HEK293 (cell line): ENCODE results near the gene FOXP1.

Experiments used
- CTCF ChIA-PET: fragments of 350-600 bp; formaldehyde crosslinking; extraction: SDS; loops from one replicate; lab custom pipeline; 2021; ENCODE audit warnings: antibody characterized with exemption; lab: Yijun Ruan, JAX
- POLR2A ChIA-PET: fragments of 300-600 bp; formaldehyde crosslinking; extraction: SDS; loops from one replicate; lab custom pipeline; 2020; ENCODE audit warnings: antibody characterized with exemption, inconsistent platforms; lab: Yijun Ruan, JAX
- H3K27ac ChIP-seq: fragments of 200-500 bp; sonication (Bioruptor generic); 2 replicates; pipeline ENCODE4 v1.5.1; 2014; ENCODE audit warnings: low read depth, low read length, control low read depth, inconsistent platforms; ENCODE audit errors: extremely low read depth
- H3K36me3 ChIP-seq, 2 experiments: fragments of 200-500 bp in 1 of 2; sonication (Bioruptor generic) in 1 of 2; 1 replicate in 1 of 2; 2 replicates in 1 of 2; pipeline ENCODE4 v1.5.1; 2014 to 2017; ENCODE audit warnings: inconsistent platforms in 2 of 2, low read length in 2 of 2; ENCODE audit not compliant: control insufficient read depth in 2 of 2, insufficient read depth in 1 of 2
- H3K4me1 ChIP-seq: fragments of 200-500 bp; sonication (Bioruptor generic); 2 replicates; pipeline ENCODE4 v1.5.1; 2014; ENCODE audit warnings: mild to moderate bottlenecking, low read length, inconsistent platforms; ENCODE audit not compliant: control insufficient read depth, insufficient read depth
- H3K4me3 ChIP-seq: 2 replicates; pipeline ENCODE4 v1.5.1; 2011; ENCODE audit warnings: low read depth, mild to moderate bottlenecking, control low read depth, low read length, moderate library complexity
- H3K9me3 ChIP-seq: fragments of 200-500 bp; sonication (Bioruptor generic); 2 replicates; pipeline ENCODE4 v1.5.1; 2014; ENCODE audit warnings: low read depth, low read length, inconsistent platforms; ENCODE audit not compliant: control insufficient read depth, insufficient read depth
- GLIS2 ChIP-seq: fragments of 450-650 bp; formaldehyde crosslinking; IDR thresholded peaks from 2 replicates; pipeline ENCODE4 v1.5.1; 2016; ENCODE audit warnings: missing biosample characterization, missing genetic modification characterization
- HIC1 ChIP-seq: fragments of 450-650 bp; formaldehyde crosslinking; IDR thresholded peaks from 2 replicates; pipeline ENCODE4 v1.5.1; 2016; ENCODE audit warnings: missing biosample characterization, missing genetic modification characterization
- IKZF3 ChIP-seq: fragments of 450-650 bp; IDR thresholded peaks from 2 replicates; pipeline ENCODE4 v1.5.0; 2018; ENCODE audit warnings: missing biosample characterization, mild to moderate bottlenecking, missing genetic modification characterization, moderate library complexity
- KLF1 ChIP-seq: fragments of 450-650 bp; formaldehyde crosslinking; IDR thresholded peaks from 2 replicates; pipeline ENCODE4 v1.5.1; 2016; ENCODE audit warnings: missing biosample characterization, missing genetic modification characterization
- KLF10 ChIP-seq: fragments of 450-650 bp; IDR thresholded peaks from 2 replicates; pipeline ENCODE4 v1.5.1; 2018; ENCODE audit warnings: missing biosample characterization, mild to moderate bottlenecking, missing genetic modification characterization
- PATZ1 ChIP-seq: fragments of 450-650 bp; formaldehyde crosslinking; IDR thresholded peaks from 2 replicates; pipeline ENCODE4 v1.5.1; 2016; ENCODE audit warnings: missing biosample characterization, missing genetic modification characterization
- REST ChIP-seq: fragments of 450-650 bp; formaldehyde crosslinking; IDR thresholded peaks from 2 replicates; pipeline ENCODE4 v1.5.1; 2016; ENCODE audit warnings: missing biosample characterization, missing genetic modification characterization
- SP3 ChIP-seq: fragments of 450-650 bp; formaldehyde crosslinking; IDR thresholded peaks from 2 replicates; pipeline ENCODE4 v1.5.1; 2016; ENCODE audit warnings: missing biosample characterization, missing genetic modification characterization
- TCF7L2 ChIP-seq: IDR thresholded peaks from 2 replicates; pipeline ENCODE4 v1.6.1; 2011; ENCODE audit warnings: low read depth, mild to moderate bottlenecking, inconsistent platforms, low read length, moderate library complexity, borderline replicate concordance
- ZNF10 ChIP-seq: fragments of 450-650 bp; formaldehyde crosslinking; IDR thresholded peaks from 2 replicates; pipeline ENCODE4 v1.5.1; 2017; ENCODE audit warnings: missing biosample characterization, missing genetic modification characterization
- ZNF16 ChIP-seq: fragments of 450-650 bp; formaldehyde crosslinking; IDR thresholded peaks from 2 replicates; pipeline ENCODE4 v1.5.1; 2016; ENCODE audit warnings: low read depth, missing biosample characterization, missing genetic modification characterization
- ZNF2 ChIP-seq: fragments of 450-650 bp; formaldehyde crosslinking; IDR thresholded peaks from 2 replicates; pipeline ENCODE4 v1.5.1; 2016; ENCODE audit warnings: missing biosample characterization, missing genetic modification characterization
- ZNF223 ChIP-seq: fragments of 450-650 bp; formaldehyde crosslinking; IDR thresholded peaks from 2 replicates; pipeline ENCODE4 v1.5.1; 2016; ENCODE audit warnings: missing biosample characterization, missing genetic modification characterization
- ZNF248 ChIP-seq: fragments of 450-650 bp; formaldehyde crosslinking; IDR thresholded peaks from 2 replicates; pipeline ENCODE4 v1.5.1; 2017; ENCODE audit warnings: missing biosample characterization, missing genetic modification characterization
- ZNF292 ChIP-seq: fragments of 450-650 bp; formaldehyde crosslinking; IDR thresholded peaks from 2 replicates; pipeline ENCODE4 v1.5.1; 2016; ENCODE audit warnings: low read depth, missing biosample characterization, missing genetic modification characterization, borderline replicate concordance
- ZNF350 ChIP-seq: fragments of 450-650 bp; formaldehyde crosslinking; IDR thresholded peaks from 2 replicates; pipeline ENCODE4 v1.5.0; 2017; ENCODE audit warnings: missing biosample characterization, mild to moderate bottlenecking, missing genetic modification characterization
- ZNF366 ChIP-seq: fragments of 450-650 bp; formaldehyde crosslinking; conservative IDR thresholded peaks from 2 replicates; pipeline ENCODE4 v1.5.1; 2016; ENCODE audit warnings: missing biosample characterization, missing genetic modification characterization
- ZNF433 ChIP-seq: fragments of 450-650 bp; formaldehyde crosslinking; IDR thresholded peaks from 2 replicates; pipeline ENCODE4 v1.5.1; 2016; ENCODE audit warnings: missing biosample characterization, missing genetic modification characterization, low read depth
- ZNF555 ChIP-seq: fragments of 450-650 bp; formaldehyde crosslinking; conservative IDR thresholded peaks from 2 replicates; pipeline ENCODE4 v1.5.1; 2017; ENCODE audit warnings: missing biosample characterization, mild to moderate bottlenecking, missing genetic modification characterization, inconsistent platforms
- ZNF629 ChIP-seq: fragments of 450-650 bp; formaldehyde crosslinking; IDR thresholded peaks from 2 replicates; pipeline ENCODE4 v1.5.1; 2017; ENCODE audit warnings: missing biosample characterization, missing genetic modification characterization
- ZNF639 ChIP-seq: fragments of 450-650 bp; formaldehyde crosslinking; IDR thresholded peaks from 2 replicates; pipeline ENCODE4 v1.5.1; 2016; ENCODE audit warnings: missing biosample characterization, missing genetic modification characterization
- ZNF645 ChIP-seq: fragments of 450-650 bp; formaldehyde crosslinking; IDR thresholded peaks from 2 replicates; pipeline ENCODE4; 2016; ENCODE audit warnings: missing biosample characterization, missing genetic modification characterization
- ZNF660 ChIP-seq: fragments of 450-650 bp; IDR thresholded peaks from 2 replicates; pipeline ENCODE4 v1.5.1; 2018; ENCODE audit warnings: missing biosample characterization, mild to moderate bottlenecking, missing genetic modification characterization

The FOXP1 gene

GRCh38 chr3:71067977-71068654 is 515.4 kb downstream of the FOXP1 start:
- Histone ChIP-seq H3K4me1 (no peaks in the 10 kb centered on the region), H3K27ac (no peak overlapping the region), H3K9me3 (no peaks in the 10 kb centered on the region), H3K4me3 (no peak overlapping the region), H3K36me3 (no peaks in the 10 kb centered on the region)
- ChIA-PET CTCF (interaction anchor here (0.6 to 1.2 kb wide), 3 partner anchors 15 to 160 kb away, joined by 3 to 6 read pairs (median 3); no protein-coding TSS in a partner anchor), POLR2A (interaction anchor here (0.7 kb wide), 1 partner anchor 149 kb away, joined by 4 read pairs; no protein-coding TSS in a partner anchor)
- no peak for TF ChIP-seq KLF10 (tag by site-specific recombination)
- TF ChIP-seq ZNF248 (tag by site-specific recombination): no peak
- peak; percentile 39; the same call in 1 of the 2 replicates for TF ChIP-seq ZNF10 (tag by site-specific recombination)
- TF ChIP-seq ZNF16 (tag by site-specific recombination): no peak

- Histone ChIP-seq H3K4me3 (no peak overlapping the region), H3K27ac (no peak overlapping the region), H3K4me1 (no peaks in the 10 kb centered on the region), H3K9me3 (no peaks in the 10 kb centered on the region), H3K36me3 (no peaks in the 10 kb centered on the region)
- POLR2A ChIA-PET: no interaction called here
- CTCF ChIA-PET: no interaction called here
- peak; percentile 60 for TF ChIP-seq SP3 (tag by site-specific recombination)
- TF ChIP-seq KLF1: no peak
- no peak for TF ChIP-seq IKZF3 (tag by site-specific recombination)
- no peak for TF ChIP-seq ZNF292
- no peak for TF ChIP-seq TCF7L2
- TF ChIP-seq ZNF555 (tag by site-specific recombination): no peak
- no peak for TF ChIP-seq ZNF350 (tag by site-specific recombination)
- no peak for TF ChIP-seq ZNF223 (tag by site-specific recombination)
- peak; percentile 46; the same call in 1 of the 2 replicates for TF ChIP-seq ZNF639 (tag by site-specific recombination)
- TF ChIP-seq ZNF660 (tag by site-specific recombination): no peak
- peak; percentile 57; the same call in 1 of the 2 replicates for TF ChIP-seq ZNF629 (tag by site-specific recombination)
- TF ChIP-seq GLIS2: peak; percentile 35; the same call in 1 of the 2 replicates
- peak; percentile 34 for TF ChIP-seq ZNF366 (tag by site-specific recombination)
- TF ChIP-seq ZNF433 (tag by site-specific recombination): no peak
- TF ChIP-seq ZNF2 (tag by site-specific recombination): 0 out of 2 replicates have a peak, but pooled peaks have one; percentile 42
- no peak for TF ChIP-seq ZNF645 (tag by site-specific recombination)
- peak; percentile 49; the same call in 1 of the 2 replicates for TF ChIP-seq PATZ1 (tag by site-specific recombination)
- TF ChIP-seq REST (tag by site-specific recombination): no peak
- 0 out of 2 replicates have a peak, but pooled peaks have one; percentile 13 for TF ChIP-seq HIC1
These were observed 516.7 kb downstream of the FOXP1 start for GRCh38 chr3:71066849-71067261.
